Activated T-cell treated with anti-CD3 and anti-CD28 coated beads, Interleukin-2, amount 50 U/mL, for 24 hours (primary cell): ENCODE data around the gene LYRM4.

ENCODE experiments used
- DNase-seq: peaks from one replicate; pipeline ENCODE4 v3.0.0-alpha.2; 2020
- H3K27ac Mint-ChIP-seq: 2 replicates; pipeline ENCODE4 v1.8.0; 2020; ENCODE audit warnings: mild to moderate bottlenecking, mixed read lengths
- H3K27me3 Mint-ChIP-seq: 2 replicates; pipeline ENCODE4 v1.8.0; 2020; ENCODE audit warnings: mixed read lengths
- H3K36me3 Mint-ChIP-seq: 2 replicates; pipeline ENCODE4 v1.8.0; 2020; ENCODE audit warnings: low read depth, mixed read lengths
- H3K4me1 Mint-ChIP-seq: 2 replicates; pipeline ENCODE4 v1.8.0; 2020; ENCODE audit warnings: low read depth, mixed read lengths
- H3K4me3 Mint-ChIP-seq: 2 replicates; pipeline ENCODE4 v1.8.0; 2020; ENCODE audit warnings: mild to moderate bottlenecking, moderate library complexity, mixed read lengths
- H3K9me3 Mint-ChIP-seq: 2 replicates; pipeline ENCODE4 v1.8.0; 2020; ENCODE audit warnings: mixed read lengths

Gene LYRM4

GRCh38 chr6:5271926-5272325, 11.2 kb upstream of the LYRM4 start:
- peaks cover 38% of the 10 kb centered on the region for H3K4me1 Mint-ChIP-seq
- H3K9me3 Mint-ChIP-seq, result no peaks in the 10 kb centered on the region
- no peak for DNase-seq

GRCh38 chr6:5270093-5270680, 9.4 kb upstream of the LYRM4 start:
- H3K36me3 Mint-ChIP-seq, result peaks cover 50% of the 10 kb centered on the region
- H3K27ac Mint-ChIP-seq, result peak overlapping the region; percentile 64
- peaks cover 43% of the 10 kb centered on the region for H3K4me1 Mint-ChIP-seq
- DNase-seq, result no peak
- no peaks in the 10 kb centered on the region for H3K9me3 Mint-ChIP-seq
- H3K27me3 Mint-ChIP-seq, result no peaks in the 10 kb centered on the region
- H3K4me3 Mint-ChIP-seq, result no peak overlapping the region

More at GRCh38 chr6:5271926-5272325, 11.2 kb upstream of the LYRM4 start:
- H3K27ac Mint-ChIP-seq, result no peak overlapping the region
- H3K4me3 Mint-ChIP-seq, result no peak overlapping the region
- peaks cover 52% of the 10 kb centered on the region for H3K36me3 Mint-ChIP-seq
- H3K27me3 Mint-ChIP-seq, result no peaks in the 10 kb centered on the region

GRCh38 chr6:5266423-5266822, 5.7 kb upstream of the LYRM4 start:
- Mint-ChIP-seq H3K9me3 (no peaks in the 10 kb centered on the region), H3K4me3 (no peak overlapping the region), H3K36me3 (peaks cover 44% of the 10 kb centered on the region), H3K27me3 (no peaks in the 10 kb centered on the region), H3K27ac (peak overlapping the region; percentile 76), H3K4me1 (peaks cover 41% of the 10 kb centered on the region)
- DNase-seq, result no peak

- Mint-ChIP-seq H3K4me3 (peak overlapping the region; percentile 97), H3K4me1 (peaks cover 59% of the 10 kb centered on the region)
Observed at GRCh38 chr6:5261545-5262109, 877 bp upstream of the LYRM4 start.

GRCh38 chr6:5260111-5260620, 584 bp downstream of the LYRM4 start:
- Mint-ChIP-seq H3K27me3 (no peaks in the 10 kb centered on the region), H3K27ac (peak overlapping the region; percentile 100), H3K4me3 (peak overlapping the region; percentile 97), H3K36me3 (peaks cover 61% of the 10 kb centered on the region), H3K4me1 (peaks cover 49% of the 10 kb centered on the region), H3K9me3 (no peaks in the 10 kb centered on the region)
- no peak for DNase-seq

More at GRCh38 chr6:5261545-5262109, 877 bp upstream of the LYRM4 start:
- Mint-ChIP-seq H3K9me3 (no peaks in the 10 kb centered on the region), H3K27me3 (no peaks in the 10 kb centered on the region), H3K36me3 (peaks cover 57% of the 10 kb centered on the region), H3K27ac (peak overlapping the region; percentile 100)
- DNase-seq, result no peak

GRCh38 chr6:5259428-5259827, 1.3 kb downstream of the LYRM4 start:
- peak overlapping the region; percentile 97 for H3K4me3 Mint-ChIP-seq
- H3K9me3 Mint-ChIP-seq, result no peaks in the 10 kb centered on the region
- H3K27ac Mint-ChIP-seq, result peak overlapping the region; percentile 100
- no peak for DNase-seq
- peaks cover 45% of the 10 kb centered on the region for H3K4me1 Mint-ChIP-seq
- no peaks in the 10 kb centered on the region for H3K27me3 Mint-ChIP-seq
- H3K36me3 Mint-ChIP-seq, result peaks cover 68% of the 10 kb centered on the region

GRCh38 chr6:5257400-5257799, 3.4 kb downstream of the LYRM4 start:
- Mint-ChIP-seq H3K27me3 (no peaks in the 10 kb centered on the region), H3K36me3 (peaks cover 85% of the 10 kb centered on the region), H3K4me3 (no peak overlapping the region), H3K9me3 (no peaks in the 10 kb centered on the region), H3K4me1 (peaks cover 35% of the 10 kb centered on the region), H3K27ac (no peak overlapping the region)
- no peak for DNase-seq

GRCh38 chr6:5256952-5257351, 3.8 kb downstream of the LYRM4 start:
- Mint-ChIP-seq H3K27ac (no peak overlapping the region), H3K4me3 (no peak overlapping the region), H3K9me3 (no peaks in the 10 kb centered on the region), H3K27me3 (no peaks in the 10 kb centered on the region), H3K4me1 (peaks cover 34% of the 10 kb centered on the region), H3K36me3 (peaks cover 87% of the 10 kb centered on the region)
- no peak for DNase-seq

GRCh38 chr6:5250911-5251310, 9.8 kb downstream of the LYRM4 start:
- Mint-ChIP-seq H3K9me3 (no peaks in the 10 kb centered on the region), H3K27me3 (no peaks in the 10 kb centered on the region), H3K27ac (no peak overlapping the region), H3K4me3 (no peak overlapping the region), H3K36me3 (peaks cover 62% of the 10 kb centered on the region), H3K4me1 (peaks cover 11% of the 10 kb centered on the region)
- DNase-seq, result no peak

- Mint-ChIP-seq H3K27me3 (no peaks in the 10 kb centered on the region), H3K36me3 (peaks cover 60% of the 10 kb centered on the region), H3K4me1 (peaks cover 11% of the 10 kb centered on the region), H3K4me3 (no peak overlapping the region), H3K27ac (no peak overlapping the region), H3K9me3 (no peaks in the 10 kb centered on the region)
- DNase-seq, result no peak
Observed at GRCh38 chr6:5250451-5250850, 10.3 kb downstream of the LYRM4 start.

GRCh38 chr6:5249451-5250122, 11.2 kb downstream of the LYRM4 start:
- peaks cover 11% of the 10 kb centered on the region for H3K4me1 Mint-ChIP-seq
- no peaks in the 10 kb centered on the region for H3K27me3 Mint-ChIP-seq
- no peak overlapping the region for H3K27ac Mint-ChIP-seq
- H3K9me3 Mint-ChIP-seq, result no peaks in the 10 kb centered on the region
- peaks cover 58% of the 10 kb centered on the region for H3K36me3 Mint-ChIP-seq
- no peak for DNase-seq
- H3K4me3 Mint-ChIP-seq, result no peak overlapping the region

GRCh38 chr6:5248302-5249098, 12.2 kb downstream of the LYRM4 start:
- H3K9me3 Mint-ChIP-seq, result no peaks in the 10 kb centered on the region
- no peak for DNase-seq
- H3K36me3 Mint-ChIP-seq, result peaks cover 55% of the 10 kb centered on the region
- no peak overlapping the region for H3K4me3 Mint-ChIP-seq
- no peak overlapping the region for H3K27ac Mint-ChIP-seq
- no peaks in the 10 kb centered on the region for H3K27me3 Mint-ChIP-seq
- peaks cover 11% of the 10 kb centered on the region for H3K4me1 Mint-ChIP-seq

- Mint-ChIP-seq H3K27ac (no peak overlapping the region), H3K4me3 (no peak overlapping the region), H3K27me3 (no peaks in the 10 kb centered on the region), H3K9me3 (no peaks in the 10 kb centered on the region), H3K4me1 (peaks cover 11% of the 10 kb centered on the region), H3K36me3 (peaks cover 47% of the 10 kb centered on the region)
- no peak for DNase-seq
Observed at GRCh38 chr6:5247201-5247600, 13.5 kb downstream of the LYRM4 start.
